GM21723 (cell line): Measurements from ENCODE around the gene WDHD1.
"Not testable (repeated sequence)": the region's sequence is repeated elsewhere in the genome, so short reads cannot be mapped to it uniquely, and the experiment has no call there.

Source experiments
- ATAC-seq: cut with Tn5 transposase; IDR thresholded peaks from one replicate; pipeline ENCODE4 v1.9.1; 2021; ENCODE audit warnings: mild to moderate bottlenecking, moderate library complexity; ENCODE audit not compliant: unreplicated experiment

Gene WDHD1, protein sequence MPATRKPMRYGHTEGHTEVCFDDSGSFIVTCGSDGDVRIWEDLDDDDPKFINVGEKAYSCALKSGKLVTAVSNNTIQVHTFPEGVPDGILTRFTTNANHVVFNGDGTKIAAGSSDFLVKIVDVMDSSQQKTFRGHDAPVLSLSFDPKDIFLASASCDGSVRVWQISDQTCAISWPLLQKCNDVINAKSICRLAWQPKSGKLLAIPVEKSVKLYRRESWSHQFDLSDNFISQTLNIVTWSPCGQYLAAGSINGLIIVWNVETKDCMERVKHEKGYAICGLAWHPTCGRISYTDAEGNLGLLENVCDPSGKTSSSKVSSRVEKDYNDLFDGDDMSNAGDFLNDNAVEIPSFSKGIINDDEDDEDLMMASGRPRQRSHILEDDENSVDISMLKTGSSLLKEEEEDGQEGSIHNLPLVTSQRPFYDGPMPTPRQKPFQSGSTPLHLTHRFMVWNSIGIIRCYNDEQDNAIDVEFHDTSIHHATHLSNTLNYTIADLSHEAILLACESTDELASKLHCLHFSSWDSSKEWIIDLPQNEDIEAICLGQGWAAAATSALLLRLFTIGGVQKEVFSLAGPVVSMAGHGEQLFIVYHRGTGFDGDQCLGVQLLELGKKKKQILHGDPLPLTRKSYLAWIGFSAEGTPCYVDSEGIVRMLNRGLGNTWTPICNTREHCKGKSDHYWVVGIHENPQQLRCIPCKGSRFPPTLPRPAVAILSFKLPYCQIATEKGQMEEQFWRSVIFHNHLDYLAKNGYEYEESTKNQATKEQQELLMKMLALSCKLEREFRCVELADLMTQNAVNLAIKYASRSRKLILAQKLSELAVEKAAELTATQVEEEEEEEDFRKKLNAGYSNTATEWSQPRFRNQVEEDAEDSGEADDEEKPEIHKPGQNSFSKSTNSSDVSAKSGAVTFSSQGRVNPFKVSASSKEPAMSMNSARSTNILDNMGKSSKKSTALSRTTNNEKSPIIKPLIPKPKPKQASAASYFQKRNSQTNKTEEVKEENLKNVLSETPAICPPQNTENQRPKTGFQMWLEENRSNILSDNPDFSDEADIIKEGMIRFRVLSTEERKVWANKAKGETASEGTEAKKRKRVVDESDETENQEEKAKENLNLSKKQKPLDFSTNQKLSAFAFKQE

DNA sequence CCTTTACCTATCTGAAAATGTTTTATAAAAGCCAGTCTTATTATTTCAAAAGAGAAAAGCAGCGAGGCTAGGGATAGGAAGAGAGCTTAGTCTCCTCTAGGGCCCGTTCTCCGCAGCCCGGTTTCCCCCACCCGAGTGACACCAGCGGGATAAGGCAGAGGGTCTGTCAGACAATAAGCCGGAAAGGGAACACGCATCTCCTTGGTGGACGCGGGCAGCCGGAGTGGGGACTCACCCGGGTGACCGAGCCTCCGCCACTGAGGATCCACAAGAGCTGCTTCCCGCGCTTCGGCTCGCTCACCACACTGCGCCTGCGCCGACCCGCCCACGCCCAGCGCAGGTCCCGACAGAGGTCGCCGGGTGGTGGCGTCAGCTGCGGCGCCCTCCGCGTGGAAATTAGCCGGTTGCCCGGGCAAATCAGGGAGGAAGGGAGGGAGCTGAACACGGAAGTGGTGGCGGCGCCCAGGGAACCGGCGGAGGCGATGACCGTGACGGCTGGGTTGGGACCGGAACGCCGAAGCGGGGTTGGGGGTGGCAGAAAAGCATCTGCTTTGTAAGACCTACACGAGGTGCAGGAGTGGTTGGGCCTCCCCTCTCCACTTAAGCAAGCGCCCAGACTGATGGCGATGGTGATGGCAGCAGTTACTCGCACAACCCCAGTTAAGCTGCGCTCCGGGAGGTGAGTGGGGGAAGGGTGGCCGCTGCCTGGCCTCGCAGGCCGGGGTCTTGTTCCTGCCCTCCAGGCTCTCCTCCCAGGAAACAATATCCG lies at the start of gene WDHD1, which contains the start of gene SOCS4:
Gene WDHD1 (minus strand): TSS at position 307 of the 769 bp plus-strand sequence. CDS start 312 bp downstream, outside the sequence.
Gene SOCS4 (plus strand): TSS at position 444 of the 769 bp plus-strand sequence. CDS start 15,806 bp downstream, outside the sequence.
- peak; percentile 90 for ATAC-seq

DNA sequence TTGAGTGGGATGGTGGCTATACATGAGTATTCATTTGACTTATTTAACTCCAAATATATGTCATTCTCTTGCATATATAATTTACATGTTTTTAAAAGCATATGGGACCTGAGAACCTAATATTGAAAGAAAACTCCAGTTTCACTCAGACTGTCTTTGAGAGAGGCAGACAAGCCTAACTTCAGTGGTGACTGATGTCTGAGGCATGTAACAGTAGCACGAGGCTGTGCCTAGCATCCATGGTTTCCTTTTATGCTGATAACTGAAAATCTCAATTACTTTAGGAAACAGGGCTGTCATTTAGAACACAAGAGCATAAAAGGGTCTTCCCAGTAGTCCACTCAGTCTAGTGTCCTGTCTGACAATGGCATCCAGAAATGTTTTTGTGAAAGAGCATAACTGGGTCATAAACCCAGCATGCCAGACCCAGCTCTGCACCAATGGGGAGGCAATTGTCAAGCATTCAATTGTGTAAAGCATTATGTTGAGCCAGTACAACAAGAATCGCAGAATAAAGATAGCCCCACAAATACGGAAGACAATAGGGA lies 48.8 kb upstream of the WDHD1 start:
- ATAC-seq, result no peak

DNA sequence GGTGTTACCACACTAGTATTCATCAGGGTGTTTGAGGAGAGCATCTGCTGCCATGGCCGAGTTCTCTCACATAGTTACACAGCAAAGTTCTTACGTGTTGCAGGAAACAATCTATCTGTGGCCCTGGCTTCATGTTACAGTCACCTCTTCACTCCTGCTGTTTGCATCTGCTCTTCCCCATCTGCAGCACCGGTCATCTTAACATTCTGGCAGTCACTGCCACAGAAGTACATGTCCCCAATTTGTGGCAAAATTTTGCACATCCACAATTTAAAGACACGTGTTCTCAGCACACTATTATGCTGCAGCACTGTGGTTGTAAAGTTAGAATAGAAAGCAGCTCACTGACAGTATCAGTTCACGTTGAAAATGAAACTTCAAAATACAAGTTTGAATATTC lies 47.8 kb upstream of the WDHD1 start:
- peak; percentile 51 for ATAC-seq

DNA sequence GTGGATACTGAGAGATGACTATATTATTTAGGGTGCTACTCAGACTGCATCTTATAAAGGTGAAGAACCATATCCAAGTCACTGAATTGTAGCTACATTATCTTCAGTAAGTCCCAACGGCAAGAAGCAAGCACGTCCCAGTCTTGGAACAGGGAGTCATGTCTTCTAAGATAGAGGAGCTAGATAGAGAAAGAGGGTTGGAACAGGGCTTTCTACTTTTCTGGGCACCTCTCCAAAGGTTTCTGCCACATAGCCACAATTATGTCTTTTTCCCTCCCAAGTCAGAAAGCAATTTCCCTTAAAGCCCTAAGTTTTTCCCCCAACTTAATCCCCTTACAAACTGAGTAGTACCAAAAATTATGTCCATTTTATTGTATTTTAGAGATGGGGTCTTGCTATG lies 47.0 kb upstream of the WDHD1 start:
- ATAC-seq, result no peak

DNA sequence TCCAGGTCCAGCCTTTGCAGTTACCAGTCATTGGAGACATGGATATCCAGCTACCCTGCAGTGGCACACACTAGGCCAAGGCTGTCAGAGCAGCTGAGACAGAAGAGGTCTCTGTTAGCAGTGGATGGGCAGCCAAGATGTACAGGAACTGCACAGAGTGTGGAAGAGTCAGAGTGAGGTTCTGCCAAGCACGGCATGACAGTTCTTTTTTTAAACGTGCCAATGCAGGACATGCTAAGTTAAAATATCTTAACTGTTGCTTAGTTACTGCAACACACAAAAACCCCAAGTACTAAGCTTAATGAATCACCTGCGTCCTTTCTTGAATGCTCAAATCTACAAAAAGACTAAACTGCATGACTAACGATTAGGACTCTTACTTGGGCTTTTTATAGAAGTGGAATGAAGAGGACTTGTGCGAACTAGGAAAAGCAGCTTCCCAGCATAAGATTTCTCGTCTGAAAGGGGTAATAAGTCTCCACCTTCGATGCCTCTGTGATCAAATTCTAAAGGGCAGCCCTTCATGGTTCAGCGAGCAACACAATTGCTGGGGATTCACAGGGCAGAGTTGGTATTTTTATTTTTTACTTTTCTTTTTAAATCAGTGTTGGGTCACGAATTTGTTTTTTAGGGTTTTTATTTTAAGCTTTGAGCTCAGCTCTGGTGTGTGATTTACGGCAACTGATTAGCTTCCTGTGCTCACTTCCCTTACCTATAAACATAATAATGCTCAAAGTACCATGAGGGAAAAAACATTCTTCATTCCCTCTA lies 45.2 kb upstream of the WDHD1 start:
- peak; percentile 46 for ATAC-seq

DNA sequence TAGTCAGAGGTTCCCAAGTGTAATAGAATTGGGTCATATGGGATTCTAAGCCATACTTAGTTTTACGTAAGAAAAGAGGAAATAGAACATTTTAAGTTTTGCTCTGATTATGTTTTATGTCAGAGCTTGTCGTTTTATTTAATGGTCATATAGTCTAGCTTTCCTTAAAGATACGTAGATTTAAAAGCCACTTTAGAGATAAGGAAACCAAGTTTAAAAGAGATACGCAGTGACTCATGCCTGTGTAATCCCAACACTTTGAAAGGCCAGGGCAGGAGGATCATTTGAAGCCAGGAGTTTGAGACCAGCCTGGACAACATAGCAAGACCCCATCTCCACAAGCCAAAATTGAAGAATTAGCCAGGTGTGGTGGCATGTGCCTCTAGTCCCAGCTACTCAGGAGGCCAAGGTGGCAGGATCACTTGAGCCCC lies 44.1 kb upstream of the WDHD1 start:
- no peak for ATAC-seq

DNA sequence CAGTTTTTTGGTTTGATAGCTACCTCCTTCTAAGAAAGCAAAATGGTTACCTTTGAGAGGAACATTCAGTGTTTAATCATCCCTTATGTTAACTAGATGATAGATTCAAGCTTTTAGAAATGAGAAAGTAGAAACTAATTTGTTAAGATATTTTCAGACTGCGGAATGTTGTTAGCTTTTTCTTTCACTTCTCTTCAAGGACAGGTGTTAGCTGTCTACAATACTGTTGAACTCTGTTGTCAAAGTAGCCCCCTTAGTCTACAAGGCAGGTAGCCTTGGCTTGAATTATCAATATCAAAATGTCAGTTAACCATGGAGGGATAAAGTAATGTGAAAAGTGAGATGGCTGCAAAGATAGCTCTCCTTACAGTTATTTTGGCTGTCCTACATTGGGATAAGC lies 39.3 kb upstream of the WDHD1 start:
- ATAC-seq, result no peak

DNA sequence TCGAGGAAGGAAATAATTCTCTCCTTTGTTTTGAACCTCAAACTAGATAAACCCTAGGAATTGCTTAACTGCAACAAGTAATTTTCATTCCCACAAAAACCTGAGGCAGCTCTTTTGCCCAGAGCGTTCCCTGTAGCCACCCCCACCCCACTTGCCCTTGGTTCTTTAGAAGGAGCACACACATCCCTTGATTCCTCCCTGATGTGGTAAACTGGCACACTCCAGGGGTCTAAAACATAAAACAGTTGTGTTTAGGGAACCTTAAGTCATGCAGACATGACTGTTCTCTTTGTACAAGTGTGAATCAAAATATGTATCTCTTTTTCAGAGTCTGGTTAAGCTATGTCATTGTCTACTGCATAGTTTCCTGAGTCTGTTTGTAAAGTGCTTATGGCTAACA lies 38.5 kb upstream of the WDHD1 start:
- ATAC-seq, result no peak

DNA sequence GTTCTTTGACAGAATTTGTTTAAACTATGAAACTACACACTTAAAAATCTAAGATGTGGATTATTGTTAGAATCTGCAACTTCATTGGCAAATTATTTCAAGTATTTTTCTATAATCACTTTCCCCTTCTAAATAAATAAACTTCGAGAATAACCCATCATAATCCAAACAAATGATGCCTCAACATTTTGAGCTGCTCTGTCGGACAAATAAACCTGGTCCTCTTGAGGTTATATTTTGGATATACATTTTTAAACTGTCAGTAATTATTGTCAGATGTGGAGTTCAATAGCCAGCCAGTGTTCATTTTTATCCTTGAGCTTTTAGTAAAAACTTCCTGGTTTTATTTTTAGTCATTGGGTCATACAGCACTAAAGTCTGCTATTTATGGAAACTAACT lies 38.0 kb upstream of the WDHD1 start:
- ATAC-seq, result not testable (repeated sequence)

DNA sequence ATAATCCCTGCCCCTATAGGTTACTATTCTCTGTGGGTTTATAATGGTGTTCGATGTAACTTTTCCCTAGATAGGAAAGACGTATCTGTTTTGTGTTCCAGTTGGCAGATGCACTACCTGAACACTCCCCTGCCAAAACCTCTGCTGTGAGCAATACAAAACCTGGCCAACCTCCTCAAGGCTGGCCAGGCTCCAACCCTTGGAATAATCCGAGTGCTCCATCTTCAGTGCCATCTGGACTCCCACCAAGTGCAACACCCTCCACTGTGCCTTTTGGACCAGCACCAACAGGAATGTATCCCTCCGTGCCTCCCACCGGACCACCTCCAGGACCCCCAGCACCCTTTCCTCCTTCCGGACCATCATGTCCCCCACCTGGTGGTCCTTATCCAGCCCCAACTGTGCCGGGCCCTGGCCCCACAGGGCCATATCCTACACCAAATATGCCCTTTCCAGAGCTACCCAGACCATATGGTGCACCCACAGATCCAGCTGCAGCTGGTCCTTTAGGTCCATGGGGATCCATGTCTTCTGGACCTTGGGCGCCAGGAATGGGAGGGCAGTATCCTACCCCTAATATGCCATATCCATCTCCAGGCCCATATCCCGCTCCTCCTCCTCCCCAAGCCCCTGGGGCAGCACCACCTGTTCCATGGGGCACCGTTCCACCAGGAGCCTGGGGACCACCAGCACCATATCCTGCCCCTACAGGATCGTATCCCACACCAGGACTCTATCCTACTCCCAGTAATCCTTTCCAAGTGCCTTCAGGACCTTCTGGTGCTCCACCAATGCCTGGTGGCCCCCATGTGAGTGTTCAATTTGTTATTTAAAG lies 35.8 kb upstream of the WDHD1 start:
- no peak for ATAC-seq

DNA sequence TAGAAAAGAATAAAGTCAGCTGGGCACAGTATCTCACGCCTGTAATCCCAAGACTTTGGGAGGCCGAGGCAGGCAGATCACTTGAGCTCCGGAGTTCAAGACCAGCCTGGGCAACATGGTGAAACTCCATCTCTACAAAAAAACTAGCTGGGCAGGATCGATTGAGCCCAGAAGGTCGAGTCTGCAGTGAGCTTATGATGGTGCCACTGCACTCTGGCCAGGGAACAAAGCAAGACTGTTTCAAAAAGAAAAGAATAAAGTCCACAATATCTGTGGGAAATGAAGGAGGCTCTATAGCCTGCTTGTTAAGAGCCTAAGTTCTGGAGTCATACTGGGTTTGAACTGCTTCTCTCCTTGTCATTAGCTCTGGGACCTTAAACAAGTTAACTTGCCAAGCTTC lies 32.4 kb upstream of the WDHD1 start:
- no peak for ATAC-seq

DNA sequence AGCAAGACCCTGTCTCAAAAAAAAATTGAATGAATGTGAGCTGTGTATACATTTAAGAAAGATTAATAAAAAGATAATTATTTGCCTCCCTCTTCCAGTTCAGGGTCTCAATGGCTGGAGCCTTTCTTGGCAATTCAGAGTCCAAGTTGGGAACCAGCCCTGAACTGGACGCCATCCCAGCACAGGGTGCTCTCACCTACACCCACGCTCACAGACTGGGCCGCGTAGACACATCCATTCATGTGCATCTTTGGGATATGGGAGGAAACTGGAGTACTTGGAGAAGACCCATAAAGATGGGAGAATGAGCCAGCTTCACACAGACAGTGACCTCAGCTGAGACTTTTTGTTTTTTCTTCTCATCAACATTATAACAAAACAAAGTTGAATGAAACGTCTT lies 31.0 kb upstream of the WDHD1 start:
- ATAC-seq, result no peak

DNA sequence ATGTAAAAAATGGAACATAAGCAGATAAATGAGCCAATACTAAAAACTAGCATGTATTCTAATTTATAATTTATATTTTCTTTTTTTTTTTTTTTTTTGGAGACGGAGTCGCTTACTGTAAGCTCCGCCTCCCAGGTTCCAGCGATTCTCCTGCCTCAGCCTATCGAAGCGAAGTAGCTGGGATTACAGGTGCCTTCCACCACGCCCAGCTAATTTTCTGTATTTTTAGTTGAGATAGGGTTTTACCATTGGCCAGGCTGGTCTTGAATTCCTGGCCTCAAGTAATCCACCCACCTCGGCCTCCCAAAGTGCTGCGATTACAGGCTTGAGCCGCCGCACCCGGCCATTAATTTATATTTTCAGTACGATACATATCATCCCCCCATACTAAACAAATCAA lies 27.2 kb upstream of the WDHD1 start:
- ATAC-seq, result no peak

DNA sequence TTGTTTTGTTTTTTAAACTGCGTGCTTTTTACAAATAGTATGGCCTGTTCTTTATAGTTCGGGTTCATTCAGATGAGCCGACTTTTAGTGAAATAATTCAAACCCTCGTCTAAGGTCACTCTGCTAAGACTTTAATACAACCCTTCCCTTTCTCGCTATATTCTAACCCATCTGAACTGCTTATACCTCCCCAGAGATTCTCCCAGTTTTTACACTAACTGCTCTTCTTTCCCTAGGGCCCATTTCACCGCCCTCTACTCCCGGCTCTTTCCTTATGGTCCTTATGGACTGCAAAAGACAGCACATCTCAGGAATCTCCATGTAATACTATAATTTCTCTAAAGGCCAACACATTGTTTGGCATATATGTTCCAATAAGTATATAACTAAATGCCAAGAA lies 26.6 kb upstream of the WDHD1 start:
- no peak for ATAC-seq

DNA sequence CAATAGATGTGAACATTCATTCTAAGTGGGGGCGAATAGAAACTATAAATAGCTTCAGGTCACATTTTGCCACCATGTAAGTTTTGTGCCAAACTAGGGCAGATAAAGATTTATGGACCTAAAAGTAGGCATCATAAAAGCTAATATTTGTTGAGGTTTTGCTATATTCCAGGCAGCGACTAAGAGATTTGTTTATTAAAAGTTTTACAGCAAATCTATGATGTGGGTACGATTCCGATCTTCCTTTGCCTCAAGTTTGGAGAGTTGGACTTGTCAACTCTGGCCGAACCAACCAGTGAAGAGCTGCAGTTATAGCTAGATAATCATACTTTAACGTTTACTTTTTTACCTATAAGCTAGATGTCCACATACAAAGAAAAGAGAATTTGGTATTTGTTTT lies 26.1 kb upstream of the WDHD1 start:
- ATAC-seq, result no peak

DNA sequence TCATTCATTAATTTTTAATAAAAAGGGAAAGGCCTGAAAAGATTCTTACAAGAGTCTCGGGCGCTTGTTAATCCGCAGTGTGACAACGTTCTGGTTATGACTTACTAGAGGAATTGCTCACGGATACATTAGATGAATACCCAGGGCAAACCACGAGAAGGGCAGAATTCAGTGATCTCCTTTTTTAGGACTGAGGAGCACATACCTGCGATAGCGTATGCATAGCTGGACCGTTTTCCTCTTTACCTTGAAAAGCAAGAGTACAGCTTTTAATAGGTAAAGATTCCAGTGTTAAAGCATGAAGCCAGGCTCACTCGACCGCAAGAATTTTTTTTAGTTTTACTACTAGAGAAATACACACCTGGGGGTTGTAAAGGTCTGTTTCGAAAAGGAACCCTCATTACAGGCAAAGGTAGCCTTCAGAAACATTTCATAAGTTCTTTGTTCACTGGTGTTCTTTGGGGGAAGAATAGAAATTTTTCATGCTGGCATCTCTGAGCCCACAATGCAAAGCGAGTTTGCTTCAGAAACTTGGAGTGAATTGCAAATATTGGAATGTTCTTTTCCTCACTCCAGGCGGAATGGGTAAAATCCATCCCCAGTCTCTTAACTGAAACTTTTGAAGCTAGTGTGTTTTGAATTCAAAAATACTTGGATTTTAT lies 25.5 kb upstream of the WDHD1 start:
- ATAC-seq, result peak; percentile 6

DNA sequence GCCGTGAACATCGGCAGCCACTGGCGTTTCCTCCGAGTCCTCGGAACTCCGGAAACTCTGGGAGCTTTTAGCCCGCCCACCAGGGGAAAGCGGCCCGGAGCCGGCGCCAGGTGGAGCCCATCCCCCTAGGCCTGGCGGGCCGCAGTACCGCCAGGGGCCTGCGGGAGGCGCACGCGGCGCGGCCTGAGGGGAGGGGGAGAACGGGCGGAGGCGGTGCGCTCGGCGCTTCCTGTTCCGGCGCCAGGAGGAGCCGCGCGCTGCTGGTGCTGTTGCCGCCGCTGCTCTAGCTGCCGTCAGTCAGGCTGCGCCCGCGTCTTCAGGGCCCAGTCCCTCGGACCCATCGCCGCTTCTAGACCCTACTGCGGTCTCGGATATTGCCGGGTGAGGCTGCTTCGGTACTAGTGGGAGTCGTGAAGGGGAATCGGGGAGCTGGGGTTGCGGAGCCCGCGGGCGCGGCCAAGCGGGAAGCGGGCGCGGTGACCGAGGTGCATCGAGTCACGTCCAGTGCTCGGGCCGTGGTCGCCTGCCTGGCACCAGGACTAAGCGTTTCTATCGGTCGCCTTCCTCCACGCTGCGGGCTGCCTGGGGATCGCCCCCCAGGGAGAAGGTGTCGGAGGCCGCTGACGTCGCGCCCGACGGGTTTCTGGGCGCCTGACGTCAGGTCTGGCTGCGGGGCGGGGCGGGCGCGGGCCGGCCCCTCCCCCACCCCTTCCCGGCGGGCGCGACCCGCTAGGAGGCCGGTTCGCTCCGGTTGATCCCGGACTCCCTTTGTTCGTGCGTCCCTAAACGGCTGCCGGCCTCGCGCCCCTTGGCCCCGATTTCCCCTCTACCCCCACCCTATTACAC lies 24.7 kb upstream of the WDHD1 start, which contains the start of gene MAPK1IP1L:
Gene MAPK1IP1L (plus strand): TSS at position 225 of the 846 bp plus-strand sequence. CDS start 10,037 bp downstream, outside the sequence.
- ATAC-seq, result peak; percentile 89
